KMS-11 (cell line): Measurements from ENCODE around the gene ASPHD1.
"Not testable (repeated sequence)": the region's sequence is repeated elsewhere in the genome, so short reads cannot be mapped to it uniquely, and the experiment has no call there.

Experiments
- H2AFZ ChIP-seq: fragments of 200-600 bp; sonication (generic); 2 replicates; pipeline ENCODE4 v1.6.1; 2016; ENCODE audit warnings: antibody characterized with exemption, mixed run types, low read depth
- H3K27ac ChIP-seq: fragments of 200-600 bp; sonication (generic); 2 replicates; pipeline ENCODE4 v1.6.1; 2016; ENCODE audit warnings: mild to moderate bottlenecking, mixed run types
- H3K27me3 ChIP-seq: fragments of 200-600 bp; sonication (generic); 2 replicates; pipeline ENCODE4 v1.6.1; 2017; ENCODE audit warnings: mild to moderate bottlenecking, low read depth, mixed run types, moderate library complexity; ENCODE audit not compliant: insufficient read depth
- H3K36me3 ChIP-seq: fragments of 200-600 bp; sonication (generic); 2 replicates; pipeline ENCODE4 v1.6.1; 2017; ENCODE audit warnings: mild to moderate bottlenecking, mixed run types; ENCODE audit not compliant: insufficient read depth
- H3K4me1 ChIP-seq: fragments of 200-600 bp; sonication (generic); 2 replicates; pipeline ENCODE4 v1.6.1; 2016; ENCODE audit warnings: mild to moderate bottlenecking, low read depth, mixed run types; ENCODE audit not compliant: poor library complexity, severe bottlenecking
- H3K4me2 ChIP-seq: fragments of 200-600 bp; sonication (generic); 2 replicates; pipeline ENCODE4 v1.7.0; 2016; ENCODE audit warnings: mild to moderate bottlenecking, mixed run types
- H3K4me3 ChIP-seq: fragments of 200-600 bp; sonication (generic); IDR thresholded peaks from 2 replicates; pipeline ENCODE4 v1.6.1; 2017; ENCODE audit warnings: low read depth, low read length, mixed read lengths; ENCODE audit not compliant: insufficient read depth
- H3K79me2 ChIP-seq: fragments of 200-600 bp; sonication (generic); 2 replicates; pipeline ENCODE4 v1.6.1; 2016; ENCODE audit warnings: low read depth, mixed run types; ENCODE audit not compliant: insufficient read depth
- H3K9ac ChIP-seq: fragments of 200-600 bp; sonication (generic); 2 replicates; pipeline ENCODE4 v1.6.1; 2016; ENCODE audit warnings: mild to moderate bottlenecking, mixed run types
- H4K20me1 ChIP-seq: fragments of 200-600 bp; sonication (generic); 2 replicates; pipeline ENCODE4 v1.6.1; 2016; ENCODE audit warnings: mild to moderate bottlenecking, mixed run types; ENCODE audit not compliant: insufficient read depth
- CTCF ChIP-seq: fragments of 200-600 bp; sonication (generic); conservative IDR thresholded peaks from 2 replicates; pipeline ENCODE4 v1.6.1; 2017; ENCODE audit warnings: low read depth, mild to moderate bottlenecking, antibody characterized with exemption, low read length, moderate library complexity, mixed read lengths

Gene ASPHD1

DNA sequence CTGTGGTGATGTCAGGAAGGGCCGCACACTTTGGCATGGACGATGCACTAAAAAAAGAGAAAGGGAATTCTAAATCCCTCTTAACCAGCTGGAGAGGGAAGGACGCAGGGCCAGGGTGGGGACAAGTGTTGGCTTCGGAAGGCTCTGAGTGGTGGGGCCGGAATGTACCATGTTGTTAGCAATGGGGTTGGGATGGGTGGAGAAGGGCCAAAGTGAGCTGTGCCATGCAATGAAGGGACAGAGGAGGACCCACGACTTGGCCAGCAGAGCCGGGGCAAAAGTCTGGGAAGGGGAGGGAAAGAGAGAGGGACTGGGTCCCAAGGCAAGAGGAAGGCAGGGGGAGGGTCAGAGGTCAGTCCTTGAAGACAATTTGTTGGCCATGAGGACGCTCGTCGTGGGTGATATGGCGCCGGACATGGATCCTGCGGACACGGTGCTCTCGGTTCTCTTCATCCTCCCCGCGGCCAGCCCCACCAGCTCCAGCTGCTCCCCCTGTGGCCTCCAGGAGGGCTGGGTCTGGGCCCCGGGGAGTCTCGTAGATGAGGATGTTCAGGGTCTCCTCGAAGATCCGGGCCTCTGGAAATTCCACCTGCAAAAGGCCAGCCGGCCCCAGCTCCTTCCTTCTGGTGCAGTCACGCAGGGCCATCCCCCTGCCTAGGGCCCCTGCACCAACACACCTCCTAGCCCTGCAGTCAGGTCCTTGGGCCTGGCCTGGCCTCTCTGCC lies 6.4 kb downstream of the ASPHD1 start:
- H3K9ac ChIP-seq, result no peak overlapping the region
- H4K20me1 ChIP-seq, result no peaks in the 10 kb centered on the region
- H3K27ac ChIP-seq, result no peak overlapping the region
- H3K36me3 ChIP-seq, result no peaks in the 10 kb centered on the region
- no peak overlapping the region for H3K4me2 ChIP-seq
- no peak for TF ChIP-seq CTCF
- H3K4me1 ChIP-seq, result no peaks in the 10 kb centered on the region
- no peaks in the 10 kb centered on the region for H3K79me2 ChIP-seq
- H2AFZ ChIP-seq, result no peak overlapping the region
- no peaks in the 10 kb centered on the region for H3K27me3 ChIP-seq
- H3K4me3 ChIP-seq, result no peak overlapping the region

DNA sequence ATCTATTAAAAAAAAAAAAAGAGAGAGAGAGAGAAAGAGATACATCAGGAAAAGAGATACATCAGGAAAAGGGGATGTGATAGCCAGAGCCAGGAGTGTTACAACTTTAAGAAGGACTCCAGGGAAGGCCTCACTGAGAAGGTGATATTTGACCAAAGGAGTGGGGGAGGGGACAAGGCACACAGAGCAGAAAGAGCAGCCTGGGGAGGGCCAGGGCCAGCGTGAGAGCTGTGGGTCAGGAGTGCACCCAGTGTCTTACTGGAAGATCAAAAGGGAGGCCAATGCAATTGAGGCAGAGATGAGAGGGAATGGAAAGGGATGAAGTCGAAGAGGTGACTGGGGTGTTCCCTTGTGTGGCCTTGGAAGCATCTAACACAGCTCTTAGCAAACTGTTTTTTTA lies 7.7 kb downstream of the ASPHD1 start:
- Histone ChIP-seq H3K27me3 (no peaks in the 10 kb centered on the region), H3K4me3 (no peak overlapping the region), H3K27ac (no peak overlapping the region), H3K36me3 (no peaks in the 10 kb centered on the region), H2AFZ (no peak overlapping the region), H3K4me1 (no peaks in the 10 kb centered on the region), H3K4me2 (no peak overlapping the region), H3K9ac (no peak overlapping the region), H3K79me2 (no peaks in the 10 kb centered on the region), H4K20me1 (no peaks in the 10 kb centered on the region)
- TF ChIP-seq CTCF, result no peak

GRCh38 chr16:29908719-29909220 lies 8.5 kb downstream of the ASPHD1 start:
- Histone ChIP-seq H3K4me1 (no peaks in the 10 kb centered on the region), H3K4me3 (no peak overlapping the region), H3K9ac (no peak overlapping the region), H3K36me3 (no peaks in the 10 kb centered on the region), H2AFZ (no peak overlapping the region), H3K27me3 (no peaks in the 10 kb centered on the region), H4K20me1 (no peaks in the 10 kb centered on the region), H3K4me2 (no peak overlapping the region), H3K27ac (no peak overlapping the region), H3K79me2 (no peaks in the 10 kb centered on the region)
- TF ChIP-seq CTCF, result no peak

GRCh38 chr16:29909391-29909790 lies 9.1 kb downstream of the ASPHD1 start:
- no peaks in the 10 kb centered on the region for H3K36me3 ChIP-seq
- H4K20me1 ChIP-seq, result no peaks in the 10 kb centered on the region
- H3K4me1 ChIP-seq, result no peaks in the 10 kb centered on the region
- no peak overlapping the region for H3K4me2 ChIP-seq
- TF ChIP-seq CTCF, result no peak
- no peak overlapping the region for H3K9ac ChIP-seq
- no peaks in the 10 kb centered on the region for H3K79me2 ChIP-seq
- no peak overlapping the region for H3K4me3 ChIP-seq
- no peak overlapping the region for H2AFZ ChIP-seq
- no peak overlapping the region for H3K27ac ChIP-seq
- H3K27me3 ChIP-seq, result no peaks in the 10 kb centered on the region

DNA sequence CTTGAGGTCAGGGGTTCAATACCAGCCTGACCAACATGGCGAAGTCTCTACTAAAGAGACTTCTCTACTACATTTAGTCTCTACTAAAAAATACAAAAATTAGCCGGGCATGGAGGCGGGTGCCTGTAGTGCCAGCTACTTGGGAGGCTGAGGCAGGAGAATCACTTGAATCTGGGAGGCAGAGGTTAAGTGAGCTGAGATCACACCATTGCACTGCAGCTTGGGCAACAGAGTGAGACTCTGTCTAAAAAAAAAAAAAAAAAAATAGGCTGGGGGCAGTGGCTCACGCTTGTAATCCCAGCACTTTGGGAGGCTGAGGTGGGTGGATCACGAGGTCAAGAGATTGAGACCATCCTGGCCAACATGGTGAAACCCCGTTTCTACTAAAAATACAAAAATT lies 9.6 kb downstream of the ASPHD1 start:
- H3K4me3 ChIP-seq, H3K4me1 ChIP-seq, H3K4me2 ChIP-seq, H3K79me2 ChIP-seq, H4K20me1 ChIP-seq, H3K27me3 ChIP-seq, H3K36me3 ChIP-seq, H2AFZ ChIP-seq, H3K9ac ChIP-seq, H3K27ac ChIP-seq: not testable (repeated sequence)
